Retina (tissue), 1 donor: ENCODE results near the gene DAZAP1.
"Not testable (repeated sequence)": the region's sequence is repeated elsewhere in the genome, so short reads cannot be mapped to it uniquely, and the experiment has no call there.

ENCODE experiments used
- DNase-seq: peaks from one replicate; pipeline ENCODE4 v3.0.0-alpha.2; 2016

Gene DAZAP1

DNA sequence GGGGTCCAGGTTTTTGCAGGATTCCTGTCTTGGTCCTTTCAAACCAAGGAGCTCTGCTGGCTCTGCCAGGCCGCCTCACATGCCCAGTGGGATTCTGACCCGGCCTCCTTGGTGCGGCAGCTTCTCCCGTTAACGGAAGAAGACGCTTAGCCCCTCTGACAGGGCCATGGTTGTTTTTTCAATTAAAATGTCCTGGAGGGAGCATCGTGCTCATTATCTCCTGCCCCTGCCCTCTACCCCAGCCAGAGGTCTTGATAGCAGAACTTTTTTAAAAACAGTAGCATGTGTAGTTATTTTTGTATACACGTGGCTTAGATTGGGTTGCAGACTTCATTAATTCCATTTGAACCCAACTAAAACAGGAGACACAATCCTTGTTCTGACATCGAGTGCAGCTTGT is 19.4 kb downstream of the DAZAP1 start:
- DNase-seq = peak; percentile 67

DNA sequence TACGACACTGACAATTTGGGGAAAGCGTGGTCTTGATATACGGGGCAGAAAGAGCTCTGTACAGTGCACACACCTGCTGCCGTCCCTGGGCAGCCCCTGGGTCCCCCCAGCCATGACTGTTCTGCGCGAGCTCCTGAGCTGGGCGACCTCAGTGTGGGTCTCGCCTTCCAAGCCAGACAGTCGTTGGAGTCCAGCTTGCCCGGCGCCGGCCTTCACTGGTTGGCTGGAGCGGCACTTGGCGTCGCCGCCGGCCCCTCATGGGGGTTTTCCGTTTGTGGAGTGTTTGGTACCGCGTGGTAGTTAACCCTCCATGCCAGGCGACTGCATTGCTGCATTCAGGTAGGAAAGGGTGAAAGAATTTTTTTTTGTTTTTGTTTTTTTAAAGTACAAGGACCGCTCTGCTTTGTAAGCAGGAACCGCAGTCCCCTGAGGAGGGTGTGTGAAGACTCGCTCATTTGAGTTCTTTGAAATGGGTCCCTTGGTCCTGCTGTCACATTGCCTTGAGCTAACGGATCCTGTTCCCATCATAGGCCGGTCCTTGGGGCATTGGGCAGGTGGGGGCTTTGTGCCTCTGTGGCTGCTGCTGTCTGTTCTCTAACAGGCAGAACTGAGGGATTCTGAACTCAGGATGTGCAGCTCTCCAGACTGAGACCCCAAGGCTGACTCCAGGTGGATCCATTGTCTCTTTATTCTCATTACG is 20.0 kb downstream of the DAZAP1 start:
- DNase-seq = peak; percentile 83

DNA sequence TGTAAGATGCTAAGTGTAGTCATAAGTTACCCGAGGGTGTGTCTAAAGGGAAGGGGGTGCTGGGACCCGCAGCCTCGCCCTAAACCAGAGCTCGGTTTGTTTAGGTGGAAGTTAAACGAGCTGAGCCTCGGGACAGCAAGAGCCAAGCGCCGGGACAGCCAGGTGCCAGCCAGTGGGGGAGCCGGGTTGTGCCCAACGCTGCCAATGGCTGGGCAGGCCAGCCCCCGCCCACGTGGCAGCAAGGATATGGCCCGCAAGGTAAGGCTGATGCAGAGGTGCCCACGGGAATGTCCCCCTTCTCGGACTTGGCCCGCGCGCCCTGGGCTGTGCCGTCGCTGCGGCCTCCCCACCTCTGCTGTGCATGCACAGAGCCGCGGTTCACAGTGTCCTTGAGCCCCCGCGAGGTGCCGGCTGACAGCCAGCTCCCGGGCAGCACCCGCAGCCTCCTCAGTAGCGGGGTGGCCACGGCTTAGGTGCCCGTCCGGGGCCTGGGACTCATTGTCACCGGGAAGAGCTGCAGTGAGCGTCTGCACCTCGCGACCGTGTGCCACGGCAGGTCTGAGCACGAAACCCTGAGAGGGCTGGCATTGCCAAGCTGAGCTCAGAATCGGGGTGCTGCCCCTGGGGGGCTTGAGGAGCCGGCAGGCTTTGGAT is 21.5 kb downstream of the DAZAP1 start:
- peak; percentile 26 for DNase-seq

DNA sequence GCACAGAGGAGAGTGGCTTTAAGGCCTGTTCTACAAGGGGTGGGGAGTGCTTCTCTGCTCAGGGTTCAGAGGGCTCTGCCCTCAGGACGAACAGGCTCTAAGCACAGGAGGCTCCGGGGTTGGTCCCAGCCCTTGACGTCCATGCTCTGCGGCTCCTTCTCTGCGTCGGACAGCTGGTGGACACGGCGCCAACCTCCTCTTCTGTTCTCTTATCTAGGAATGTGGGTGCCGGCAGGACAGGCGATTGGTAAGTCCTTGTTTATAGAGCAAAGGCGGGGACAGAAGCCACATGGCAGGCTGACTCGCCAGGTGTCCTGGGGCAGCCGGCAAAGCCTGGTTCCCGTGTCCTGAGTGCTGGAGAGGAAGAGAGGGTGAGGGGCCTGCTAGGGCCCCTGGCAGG is 22.4 kb downstream of the DAZAP1 start:
- DNase-seq = no peak

DNA sequence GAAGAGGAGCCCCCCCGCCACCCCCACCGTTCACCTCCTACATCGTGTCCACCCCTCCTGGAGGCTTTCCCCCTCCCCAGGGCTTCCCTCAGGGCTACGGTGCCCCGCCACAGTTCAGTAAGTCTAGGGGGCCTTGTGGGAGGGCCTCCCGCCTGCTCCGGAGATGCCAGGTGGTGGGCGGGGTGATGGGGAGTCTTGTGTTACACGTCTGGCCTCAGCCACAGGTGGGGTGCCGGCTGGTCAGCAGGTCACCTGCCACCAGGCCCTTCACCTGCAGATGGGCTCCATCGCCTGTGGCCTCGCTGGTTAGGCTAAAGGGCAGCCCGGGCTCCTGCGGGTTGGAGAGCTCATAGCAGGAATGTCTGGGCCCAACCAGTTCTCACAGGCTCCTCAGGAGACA is 22.9 kb downstream of the DAZAP1 start:
- DNase-seq = no peak

DNA sequence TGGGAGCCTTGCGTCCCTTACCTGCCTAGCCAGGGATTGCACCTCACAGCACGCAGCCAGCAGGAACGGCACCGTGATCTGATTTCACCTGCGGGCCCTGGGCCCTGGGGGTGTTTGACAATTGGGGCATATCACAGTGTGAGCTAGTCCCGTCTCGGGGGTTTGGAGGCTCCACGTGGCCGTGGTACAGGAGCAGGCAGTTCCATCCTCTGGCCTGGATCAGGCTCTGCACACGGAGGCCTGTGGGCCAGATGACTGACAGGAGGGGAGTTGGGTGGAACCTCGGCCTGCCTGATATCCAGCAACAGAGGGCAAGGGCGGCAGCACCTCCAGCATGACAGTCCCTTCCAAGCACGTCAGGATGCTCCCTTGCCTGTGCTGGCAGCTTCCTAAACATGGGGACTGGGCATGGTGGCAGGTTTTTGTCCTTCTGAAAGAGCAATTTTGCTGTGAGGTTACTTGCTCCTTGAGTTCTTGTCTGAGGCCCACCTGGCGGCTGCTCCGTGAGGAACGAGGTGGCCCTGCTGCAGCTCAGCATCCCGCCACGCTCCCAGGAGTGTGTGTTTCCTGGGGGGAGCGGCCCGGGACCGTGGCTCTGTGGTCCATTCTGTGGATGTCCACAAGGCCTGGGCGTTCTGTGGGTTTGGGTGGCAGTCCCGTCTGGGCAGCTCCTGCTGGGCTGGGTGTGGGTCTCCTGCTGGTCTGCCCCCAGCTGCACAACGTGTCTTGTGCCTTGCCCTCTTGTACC is 24.5 kb downstream of the DAZAP1 start:
- no peak for DNase-seq

DNA sequence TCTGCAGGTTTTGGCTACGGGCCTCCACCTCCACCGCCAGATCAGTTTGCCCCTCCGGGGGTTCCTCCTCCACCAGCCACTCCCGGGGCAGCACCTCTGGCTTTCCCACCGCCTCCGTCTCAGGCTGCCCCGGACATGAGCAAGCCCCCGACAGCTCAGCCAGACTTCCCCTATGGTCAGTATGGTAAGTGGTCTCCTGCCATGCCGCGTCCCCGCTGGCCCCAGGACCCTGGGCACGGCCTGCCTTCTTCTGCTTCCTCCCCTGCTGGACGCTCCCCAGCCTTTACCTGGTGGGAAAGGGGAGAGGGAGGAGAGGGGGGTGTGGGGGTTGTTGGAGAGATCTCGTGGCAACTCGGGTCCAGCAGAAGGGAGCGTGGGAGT is 25.1 kb downstream of the DAZAP1 start:
- DNase-seq = no peak

DNA sequence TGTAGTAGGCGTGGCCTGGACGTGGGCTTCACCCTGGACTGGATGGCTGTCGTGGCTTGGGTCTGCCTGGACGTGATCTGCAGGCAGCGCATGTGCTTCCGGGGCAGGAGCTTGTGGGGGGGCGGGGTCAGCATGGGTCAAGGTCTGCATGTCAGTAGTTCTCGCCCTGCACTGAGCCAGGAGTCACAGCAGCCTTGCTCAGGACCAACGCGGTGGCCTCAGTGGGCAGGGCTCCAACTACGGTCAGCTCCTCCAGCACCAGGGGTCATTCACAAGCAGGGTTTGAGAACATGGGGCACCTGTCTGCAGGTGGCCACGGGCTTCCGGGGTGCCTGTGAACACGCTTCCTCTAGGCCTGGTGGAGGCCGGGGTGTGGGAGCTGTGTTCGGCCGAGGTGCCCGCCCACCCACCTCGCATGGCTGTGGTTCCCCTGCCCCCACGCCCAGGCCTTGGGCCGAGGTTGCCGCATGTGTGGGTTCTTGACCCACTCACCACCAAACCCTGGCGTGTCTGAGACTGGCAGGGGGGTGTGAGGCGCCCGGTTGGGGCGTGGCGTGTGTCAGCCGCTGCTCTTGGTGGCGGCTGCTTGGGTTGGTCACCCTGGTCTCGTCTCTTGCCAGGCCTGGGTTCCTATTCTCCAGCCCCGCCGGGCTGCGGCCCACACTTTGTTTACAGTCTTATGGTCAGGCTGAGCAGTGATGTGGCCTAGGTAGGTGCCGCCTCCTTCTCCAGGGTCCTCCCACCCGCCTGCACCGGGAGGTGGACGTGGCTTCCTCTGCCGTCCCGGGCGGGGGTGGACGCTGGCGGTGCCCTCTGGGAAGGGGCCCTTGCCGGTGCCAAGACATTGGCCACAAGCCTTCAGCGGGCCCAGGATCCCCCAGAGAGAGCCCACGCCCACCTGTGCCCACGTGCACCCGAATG is 26.0 kb downstream of the DAZAP1 start:
- DNase-seq = no peak

DNA sequence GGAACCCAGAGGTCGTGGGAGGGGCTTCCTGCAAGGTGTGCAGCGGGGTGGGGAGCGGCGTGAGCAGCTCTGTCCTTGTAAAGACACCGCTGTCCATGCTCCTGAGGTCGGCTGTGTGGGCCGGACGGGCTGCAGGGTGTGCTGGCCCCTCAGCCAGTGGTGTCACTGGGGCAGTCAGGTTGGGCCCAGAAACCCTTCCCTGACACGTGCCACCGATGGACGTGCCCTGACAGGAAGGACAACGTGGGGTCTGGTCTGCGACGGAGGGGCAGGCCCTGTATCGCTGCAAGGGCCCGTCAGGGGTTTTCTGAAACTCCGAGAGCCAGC is 26.6 kb downstream of the DAZAP1 start:
- DNase-seq = no peak

DNA sequence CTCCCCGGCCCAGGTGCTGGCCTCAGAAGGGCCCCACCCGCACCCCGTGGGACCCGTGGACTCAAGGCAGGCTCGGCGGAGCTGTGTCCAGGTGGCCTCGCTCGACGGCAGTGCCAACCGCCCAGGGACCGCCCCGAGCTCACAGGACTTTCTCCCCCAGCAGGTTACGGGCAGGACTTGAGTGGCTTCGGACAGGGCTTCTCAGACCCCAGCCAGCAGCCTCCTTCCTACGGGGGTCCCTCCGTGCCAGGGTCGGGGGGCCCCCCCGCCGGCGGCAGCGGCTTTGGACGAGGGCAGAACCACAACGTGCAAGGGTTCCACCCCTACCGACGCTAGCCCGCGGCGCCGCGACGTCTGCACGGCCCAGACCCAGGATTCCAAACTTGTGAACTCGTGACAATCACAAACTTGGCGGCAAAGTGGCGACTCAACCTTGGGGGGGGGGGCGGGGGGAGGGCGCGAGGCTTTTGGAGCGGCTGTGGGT is 27.2 kb downstream of the DAZAP1 start:
- no peak for DNase-seq

DNA sequence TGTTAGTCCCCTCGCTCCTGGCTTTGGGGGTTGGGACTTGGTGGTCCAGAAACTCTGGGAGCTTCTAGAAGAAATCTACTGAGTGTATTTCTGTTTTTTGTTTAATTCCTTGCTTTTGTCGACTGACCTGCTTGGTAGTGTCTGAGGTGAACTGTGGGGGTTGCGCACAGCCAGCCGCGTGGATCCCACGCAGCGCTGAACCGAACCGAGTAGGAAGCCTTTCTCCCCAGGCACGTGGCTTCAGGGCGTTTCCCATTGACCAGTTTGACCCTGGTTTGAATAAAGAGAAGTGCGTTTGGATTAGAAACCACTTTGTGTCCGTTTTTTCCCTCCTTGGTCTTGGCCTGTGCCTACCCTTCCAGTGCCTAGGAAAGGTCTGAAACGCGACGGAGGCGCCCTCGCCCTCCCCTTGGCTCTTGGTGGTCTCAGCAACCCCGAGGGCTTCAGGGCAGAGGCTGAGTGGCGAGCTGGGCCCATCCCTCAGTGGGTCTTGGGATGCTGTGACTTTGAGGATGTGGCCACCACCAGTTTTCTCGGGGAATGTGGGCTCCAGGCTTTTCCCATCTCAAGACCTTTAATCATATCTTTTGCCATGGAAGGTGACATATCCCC is 28.1 kb downstream of the DAZAP1 start:
- no peak for DNase-seq

DNA sequence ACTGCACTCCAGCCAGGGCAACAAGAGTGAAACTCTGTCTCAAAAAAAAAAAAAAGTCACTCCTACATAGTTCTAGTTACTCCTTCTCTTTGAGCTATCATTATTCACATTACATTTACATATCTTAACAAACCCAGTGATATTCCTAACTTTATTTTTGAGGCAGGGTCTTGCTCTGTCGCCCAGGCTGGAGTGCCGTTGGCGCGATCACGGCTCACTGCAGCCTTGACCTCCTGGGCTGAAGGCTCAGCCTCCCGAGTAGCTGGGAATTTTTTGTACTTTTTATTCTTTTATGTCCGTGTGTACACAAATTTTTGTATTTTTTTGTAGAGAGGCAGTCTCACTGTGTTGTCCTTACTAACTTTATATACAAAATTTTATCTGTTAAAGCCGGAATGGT is 30.2 kb downstream of the DAZAP1 start:
- no peak for DNase-seq

DNA sequence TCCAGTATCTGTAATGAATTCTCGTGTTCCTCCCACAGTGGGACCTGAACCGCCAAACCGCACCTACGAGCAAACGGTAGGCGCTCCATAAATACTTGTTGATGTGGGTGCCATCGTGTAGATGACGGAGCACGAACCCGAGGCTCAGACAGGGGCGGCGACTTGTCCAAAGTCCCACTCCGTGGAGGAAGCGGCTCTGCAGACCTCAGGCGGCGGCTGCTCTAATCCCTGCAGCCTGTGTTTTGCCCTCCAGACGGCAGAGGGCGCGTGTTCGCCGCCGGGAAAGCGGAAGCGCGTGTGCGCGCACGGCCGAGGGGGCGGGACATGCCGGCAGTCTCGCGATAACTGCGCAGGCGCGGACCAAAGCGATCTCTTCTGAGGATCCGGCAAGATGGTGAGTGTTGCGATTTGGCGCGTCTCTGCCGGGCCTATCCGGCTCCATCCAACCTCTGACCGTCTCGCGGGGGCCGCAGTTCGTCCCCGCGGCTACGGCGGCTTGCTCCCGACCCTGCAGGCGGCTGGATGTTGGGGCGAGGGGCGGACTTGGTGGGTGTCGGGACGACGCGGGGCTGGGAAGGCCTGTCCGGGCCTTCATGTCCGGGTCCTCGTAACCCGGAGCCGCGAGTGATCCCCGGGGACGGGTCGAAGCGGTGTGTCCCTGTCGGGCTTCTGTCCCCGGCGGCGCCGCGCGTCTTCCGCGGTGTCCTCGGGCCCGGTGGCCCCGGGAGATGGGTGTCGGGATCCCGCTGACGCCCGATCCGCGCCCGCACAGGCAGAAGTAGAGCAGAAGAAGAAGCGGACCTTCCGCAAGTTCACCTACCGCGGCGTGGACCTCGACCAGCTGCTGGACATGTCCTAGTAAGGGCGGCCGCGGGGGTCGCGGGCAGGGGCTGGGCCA is 30.9 kb downstream of the DAZAP1 start, which contains the start of gene RPS15:
Gene RPS15, plus strand, starts transcription at position 362 of the 898 bp plus-strand sequence. Its CDS starts 30 bp downstream, at position 392.
- DNase-seq = peak; percentile 99

DNA sequence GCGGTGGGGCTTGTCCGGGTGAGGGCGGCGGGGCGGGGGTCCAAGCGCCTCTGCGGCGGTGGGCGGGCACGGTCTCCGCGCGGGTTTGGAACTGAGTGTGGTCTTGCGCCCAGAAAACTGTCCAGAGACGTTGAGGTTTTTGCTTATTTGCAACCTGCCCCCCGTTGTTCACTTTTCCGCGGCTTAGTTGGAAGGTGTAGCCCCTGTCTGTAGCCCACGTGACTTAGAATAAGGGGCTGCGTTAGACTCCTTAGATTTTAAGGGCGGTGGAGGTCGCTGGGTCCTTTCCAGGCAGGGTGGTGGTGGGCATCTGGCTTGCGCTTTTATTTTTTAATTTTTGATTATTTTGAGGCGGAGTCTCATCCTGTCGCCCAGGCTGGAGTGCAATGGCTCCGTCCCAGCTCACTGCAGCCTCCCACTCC is 31.6 kb downstream of the DAZAP1 start:
- peak; percentile 37 for DNase-seq

DNA sequence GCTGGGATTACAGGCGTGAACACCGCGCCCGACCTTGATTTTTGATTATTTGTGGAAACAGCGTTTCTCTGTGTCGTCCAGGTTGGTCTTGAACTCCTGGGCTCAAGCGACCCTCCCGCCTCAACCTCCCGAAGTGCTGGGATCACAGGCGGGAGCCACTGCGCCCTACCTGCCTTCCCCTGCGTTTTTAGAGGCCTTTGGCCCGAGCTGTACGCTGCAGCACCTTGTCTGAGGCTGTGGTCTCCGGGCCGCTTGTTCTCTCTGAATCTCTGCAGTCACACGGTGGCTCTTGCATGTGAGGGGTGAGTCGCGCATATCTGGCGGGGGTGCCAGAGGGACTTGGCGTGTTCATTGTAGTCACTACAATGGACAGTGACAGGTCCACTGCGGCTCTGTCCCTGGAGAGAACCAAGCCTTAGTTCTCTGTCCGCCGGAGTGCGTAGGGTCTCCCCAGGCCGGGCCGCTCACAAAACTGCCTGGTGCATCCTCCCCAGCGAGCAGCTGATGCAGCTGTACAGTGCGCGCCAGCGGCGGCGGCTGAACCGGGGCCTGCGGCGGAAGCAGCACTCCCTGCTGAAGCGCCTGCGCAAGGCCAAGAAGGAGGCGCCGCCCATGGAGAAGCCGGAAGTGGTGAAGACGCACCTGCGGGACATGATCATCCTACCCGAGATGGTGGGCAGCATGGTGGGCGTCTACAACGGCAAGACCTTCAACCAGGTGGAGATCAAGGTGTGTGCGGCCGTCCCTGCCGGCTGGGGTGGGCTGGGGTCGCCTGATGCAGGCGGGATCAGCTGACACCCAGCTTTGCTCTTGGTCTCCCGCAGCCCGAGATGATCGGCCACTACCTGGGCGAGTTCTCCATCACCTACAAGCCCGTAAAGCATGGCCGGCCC is 32.4 kb downstream of the DAZAP1 start:
- not testable (repeated sequence) for DNase-seq

DNA sequence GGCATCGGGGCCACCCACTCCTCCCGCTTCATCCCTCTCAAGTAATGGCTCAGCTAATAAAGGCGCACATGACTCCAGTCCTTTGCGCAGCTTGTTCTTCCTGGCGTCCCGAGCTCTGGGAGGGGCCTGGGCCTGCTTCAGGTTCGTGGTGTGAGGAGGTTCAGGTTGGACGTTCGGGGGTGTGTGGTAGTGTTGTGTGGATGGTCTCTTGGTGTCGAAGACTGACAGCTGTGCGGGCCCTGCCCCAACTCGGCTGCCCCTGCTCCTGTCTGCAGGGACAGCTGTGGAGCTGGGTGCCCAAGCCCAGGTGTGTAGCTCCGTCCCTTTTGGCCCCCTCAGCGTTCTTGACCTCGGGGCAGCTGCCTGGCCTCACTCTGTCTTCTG is 33.0 kb downstream of the DAZAP1 start:
- DNase-seq = no peak

DNA sequence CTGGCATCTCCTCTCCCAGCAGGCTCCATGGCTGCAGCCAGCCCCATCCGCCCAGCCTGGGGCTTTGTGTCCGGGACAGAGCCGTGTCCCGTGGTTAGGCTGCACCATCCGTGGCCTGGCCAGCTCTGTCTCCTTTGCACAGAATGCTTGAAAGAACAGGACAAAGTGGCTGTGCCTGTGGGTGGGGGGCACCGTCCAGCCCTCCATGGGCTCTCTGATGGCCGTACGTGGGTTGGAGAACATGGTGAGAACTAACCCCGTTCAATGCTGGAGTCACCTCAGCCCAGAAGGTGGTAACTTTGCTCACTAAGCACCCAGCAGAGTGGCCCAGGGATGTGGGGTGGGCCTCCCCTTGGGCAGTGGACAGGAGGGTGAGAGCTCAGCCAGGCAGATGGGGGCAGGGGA is 33.6 kb downstream of the DAZAP1 start:
- DNase-seq = no peak

DNA sequence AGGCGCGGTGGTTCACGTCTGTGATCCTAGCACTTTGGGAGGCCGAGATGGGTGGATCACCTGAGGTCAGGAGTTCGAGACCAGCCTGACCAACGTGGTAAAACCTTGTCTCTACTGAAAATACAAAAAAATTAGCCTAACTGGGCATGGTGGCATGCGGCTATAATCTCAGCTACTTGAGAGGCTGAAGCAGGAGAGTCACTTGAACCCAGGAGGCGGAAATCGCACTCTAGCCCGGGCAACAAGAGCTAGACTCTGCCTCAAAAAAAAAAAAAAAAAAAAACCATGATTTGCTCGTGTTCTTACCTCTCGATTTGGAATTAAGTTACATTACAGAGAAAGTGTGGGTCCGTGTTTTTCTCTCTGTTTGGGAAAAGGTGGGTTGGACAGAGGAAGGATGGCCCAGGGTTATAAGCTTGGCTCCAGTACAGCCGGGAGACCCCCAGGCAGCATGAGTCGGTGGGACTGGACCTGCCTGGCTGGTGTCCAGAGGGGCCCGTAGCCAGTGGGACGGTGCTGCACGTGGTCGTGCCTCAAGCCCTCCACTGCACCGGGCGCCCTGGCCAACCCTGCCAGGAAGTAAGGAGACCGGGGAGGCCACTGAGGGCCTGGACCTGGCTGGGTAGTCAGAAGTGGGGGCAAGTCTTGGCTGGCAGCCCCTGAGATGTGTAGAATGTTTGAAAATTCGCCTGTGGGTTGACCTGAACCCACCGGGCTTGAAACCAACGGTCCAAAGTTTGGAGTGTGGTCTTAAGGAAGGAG is 34.5 kb downstream of the DAZAP1 start:
- no peak for DNase-seq

DNA sequence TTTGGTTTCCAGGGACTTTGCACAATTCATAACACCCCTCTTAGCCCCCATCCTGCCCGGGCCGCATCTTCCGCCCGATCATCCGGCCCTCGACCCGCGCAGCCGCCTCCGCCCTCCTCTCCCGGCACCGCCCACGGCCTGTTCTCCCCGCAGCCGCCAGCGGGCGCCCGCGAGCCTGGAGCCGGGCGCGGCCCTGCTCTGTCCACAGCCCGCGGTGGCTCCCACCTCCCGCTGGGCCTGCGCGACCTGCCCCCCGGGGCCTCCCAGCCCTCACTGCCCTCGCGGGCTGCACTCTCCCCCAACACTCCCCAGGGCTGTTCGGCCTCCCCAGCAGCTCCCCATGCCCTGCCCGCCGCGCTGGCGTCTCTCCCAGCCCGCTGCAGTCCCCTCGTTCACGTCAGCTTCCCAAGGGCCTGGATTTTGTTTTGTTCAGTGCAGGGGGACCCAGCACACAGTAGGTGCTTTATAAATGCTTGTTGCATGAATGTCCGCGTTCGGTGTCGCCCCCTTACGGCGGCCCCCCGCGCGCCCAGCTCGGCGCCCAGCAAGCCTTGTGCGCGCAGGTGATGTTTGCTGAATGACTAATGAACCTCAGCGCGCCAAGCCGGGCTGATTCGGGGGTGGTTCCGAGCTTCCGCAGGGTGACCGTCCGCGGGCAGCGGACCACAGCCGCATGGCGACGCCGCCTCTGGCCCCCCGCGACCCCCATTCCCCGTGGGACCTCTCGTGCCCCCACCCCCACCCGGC is 38.0 kb downstream of the DAZAP1 start:
- peak; percentile 97 for DNase-seq
